ENCODE data around the gene NMRAL1.

Gene NMRAL1

DNA sequence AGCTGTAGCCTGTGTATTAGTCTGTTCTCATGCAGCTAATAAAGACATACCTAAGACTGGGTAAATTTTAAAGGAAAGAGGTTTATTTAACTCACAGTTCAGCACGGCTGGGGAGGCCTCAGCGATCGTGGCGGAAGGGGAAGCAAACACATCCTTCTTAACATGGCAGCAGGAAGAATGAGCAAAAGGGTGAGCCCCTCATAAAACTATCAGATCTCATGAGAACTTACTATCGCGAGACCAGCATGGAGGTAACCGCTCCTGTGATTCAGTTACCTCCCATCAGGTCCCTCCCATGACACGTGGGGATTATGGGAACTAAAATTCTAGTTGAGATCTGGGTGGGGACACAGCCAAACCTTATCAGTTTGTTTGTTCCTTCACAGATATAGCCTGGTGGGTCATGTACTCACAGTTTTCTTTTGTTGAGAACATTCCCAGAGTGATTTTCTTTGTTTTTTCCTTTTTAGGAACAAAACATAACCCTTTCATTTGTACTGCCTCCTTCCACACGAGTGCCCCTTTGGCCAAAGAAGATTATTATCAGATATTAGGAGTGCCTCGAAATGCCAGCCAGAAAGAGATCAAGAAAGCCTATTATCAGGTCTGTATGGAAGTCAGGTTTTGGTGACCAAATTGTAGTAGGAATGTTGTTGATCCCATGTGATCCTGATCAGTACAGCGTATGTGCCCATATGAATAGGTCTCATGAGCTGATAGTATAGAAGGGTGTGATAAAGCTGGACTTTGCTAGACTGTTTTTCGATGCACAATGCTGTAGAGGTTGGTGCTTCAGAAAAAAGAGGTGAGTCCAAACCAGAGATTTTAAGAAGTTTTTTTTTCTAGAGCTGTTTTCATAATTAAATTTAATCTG, 40.3 kb downstream of the NMRAL1 start:
- Histone ChIP-seq H3K9me3 (ENCODE audit: control insufficient read depth in 5 of 5, low read length in 5 of 5) (no peaks in the 10 kb centered on the region), H3K9ac (ENCODE audit: low read length in 5 of 5) (no peak overlapping the region), H3K27me3 (ENCODE audit: control insufficient read depth in 5 of 5, insufficient read depth in 4 of 5, low read length in 5 of 5) (no peaks in the 10 kb centered on the region), H3K36me3 (ENCODE audit: control insufficient read depth in 5 of 5, insufficient read depth in 5 of 5, low read length in 5 of 5) (peaks cover 11 to 47% (median 32%) of the 10 kb centered on the region in 5 donors), H3K27ac (ENCODE audit: low read depth, low read length) (no peak overlapping the region), H3K4me1 (ENCODE audit: control insufficient read depth in 5 of 5, insufficient read depth in 5 of 5, low read length in 5 of 5) (no peaks in the 10 kb centered on the region), H3K4me3 (ENCODE audit: low read depth in 1 of 5, low read length in 5 of 5) (no peak overlapping the region)

DNA sequence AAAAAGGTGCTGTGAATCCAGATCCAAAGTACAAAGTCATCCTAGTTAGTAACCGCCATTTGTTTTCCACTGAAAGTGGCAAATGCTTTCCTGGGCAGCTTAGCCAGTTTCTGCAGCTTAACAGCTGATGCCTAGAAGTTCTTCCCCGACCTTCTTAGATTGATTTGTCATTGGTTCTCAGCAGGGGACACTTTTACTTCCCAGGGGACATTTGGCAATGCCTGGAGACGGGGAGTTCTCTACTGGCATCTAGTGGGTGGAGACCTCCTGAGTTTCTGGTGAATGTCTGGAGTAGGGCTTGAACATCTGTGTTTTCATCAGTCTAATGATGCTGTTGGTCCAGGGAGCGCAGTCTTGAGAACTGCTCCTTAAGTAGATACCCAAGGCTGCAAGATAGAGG, 41.2 kb downstream of the NMRAL1 start:
- Histone ChIP-seq H3K9me3 (ENCODE audit: control insufficient read depth in 5 of 5, low read length in 5 of 5) (no peaks in the 10 kb centered on the region), H3K9ac (ENCODE audit: low read length in 5 of 5) (peak overlapping the region in 1 of 5 donors; percentile 8), H3K27me3 (ENCODE audit: control insufficient read depth in 5 of 5, insufficient read depth in 4 of 5, low read length in 5 of 5) (no peaks in the 10 kb centered on the region), H3K4me1 (ENCODE audit: control insufficient read depth in 5 of 5, insufficient read depth in 5 of 5, low read length in 5 of 5) (no peaks in the 10 kb centered on the region), H3K36me3 (ENCODE audit: control insufficient read depth in 5 of 5, insufficient read depth in 5 of 5, low read length in 5 of 5) (peaks cover 11 to 44% (median 31%) of the 10 kb centered on the region in 5 donors), H3K4me3 (ENCODE audit: low read depth in 1 of 5, low read length in 5 of 5) (no peak overlapping the region), H3K27ac (ENCODE audit: low read depth, low read length) (no peak overlapping the region)

DNA sequence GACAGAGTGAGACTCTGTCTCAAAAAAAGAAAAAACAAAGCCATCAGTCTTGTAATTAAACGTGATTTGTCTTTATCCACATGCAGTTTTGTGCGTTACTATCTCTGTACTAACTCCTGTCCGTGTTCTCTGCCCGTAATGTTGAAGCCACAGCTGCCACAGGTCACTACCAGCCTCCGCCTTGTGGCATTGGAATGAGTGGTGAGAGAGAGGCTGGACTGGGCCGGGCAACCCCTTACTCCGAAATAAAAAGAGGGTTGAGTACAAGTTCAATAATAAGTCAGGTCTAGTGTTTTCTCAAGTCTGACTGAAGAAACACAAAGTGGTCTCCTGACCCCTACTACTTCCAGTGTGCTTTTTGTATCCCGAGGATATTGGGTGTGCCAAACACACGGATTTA, 43.4 kb downstream of the NMRAL1 start:
- Histone ChIP-seq H3K36me3 (ENCODE audit: control insufficient read depth in 5 of 5, insufficient read depth in 5 of 5, low read length in 5 of 5) (peaks cover 11 to 27% (median 17%) of the 10 kb centered on the region in 5 donors), H3K4me3 (ENCODE audit: low read depth in 1 of 5, low read length in 5 of 5) (no peak overlapping the region), H3K9ac (ENCODE audit: low read length in 5 of 5) (no peak overlapping the region), H3K27me3 (ENCODE audit: control insufficient read depth in 5 of 5, insufficient read depth in 4 of 5, low read length in 5 of 5) (no peaks in the 10 kb centered on the region), H3K27ac (ENCODE audit: low read depth, low read length) (no peak overlapping the region), H3K9me3 (ENCODE audit: control insufficient read depth in 5 of 5, low read length in 5 of 5) (no peaks in the 10 kb centered on the region), H3K4me1 (ENCODE audit: control insufficient read depth in 5 of 5, insufficient read depth in 5 of 5, low read length in 5 of 5) (peaks cover 4 to 15% (median 12%) of the 10 kb centered on the region in 5 donors)

DNA sequence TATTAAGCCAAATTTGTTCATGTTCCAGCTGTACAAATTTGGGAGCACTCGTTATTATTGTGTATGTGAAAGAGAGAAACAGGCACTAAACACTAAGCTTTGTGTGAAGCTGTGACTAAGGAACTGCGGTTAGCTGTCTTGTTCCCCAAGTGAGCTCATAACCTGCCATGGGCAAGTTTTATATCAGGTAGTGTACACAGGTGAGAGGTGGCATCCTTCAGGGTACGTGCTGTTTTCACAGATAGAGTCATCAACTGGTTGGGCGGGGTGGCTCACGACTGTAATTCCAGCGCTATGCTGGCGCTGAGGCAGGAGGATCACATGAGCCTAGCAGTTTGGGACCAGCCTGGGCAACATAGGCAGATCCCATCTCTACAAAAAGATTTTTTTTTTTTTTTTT, 45.9 kb downstream of the NMRAL1 start:
- H3K27ac ChIP-seq (ENCODE audit: low read depth, low read length), result no peak overlapping the region
- H3K9ac ChIP-seq (ENCODE audit: low read length in 5 of 5), result no peak overlapping the region
- H3K36me3 ChIP-seq (ENCODE audit: control insufficient read depth in 5 of 5, insufficient read depth in 5 of 5, low read length in 5 of 5), result peaks cover under 1 to 8% (median 4%) of the 10 kb centered on the region in 5 donors
- peaks cover 0 to 3% (median 0%) of the 10 kb centered on the region in 5 donors for H3K27me3 ChIP-seq (ENCODE audit: control insufficient read depth in 5 of 5, insufficient read depth in 4 of 5, low read length in 5 of 5)
- H3K9me3 ChIP-seq (ENCODE audit: control insufficient read depth in 5 of 5, low read length in 5 of 5), result no peaks in the 10 kb centered on the region
- no peak overlapping the region for H3K4me3 ChIP-seq (ENCODE audit: low read depth in 1 of 5, low read length in 5 of 5)
- peaks cover 8 to 22% (median 19%) of the 10 kb centered on the region in 5 donors for H3K4me1 ChIP-seq (ENCODE audit: control insufficient read depth in 5 of 5, insufficient read depth in 5 of 5, low read length in 5 of 5)

DNA sequence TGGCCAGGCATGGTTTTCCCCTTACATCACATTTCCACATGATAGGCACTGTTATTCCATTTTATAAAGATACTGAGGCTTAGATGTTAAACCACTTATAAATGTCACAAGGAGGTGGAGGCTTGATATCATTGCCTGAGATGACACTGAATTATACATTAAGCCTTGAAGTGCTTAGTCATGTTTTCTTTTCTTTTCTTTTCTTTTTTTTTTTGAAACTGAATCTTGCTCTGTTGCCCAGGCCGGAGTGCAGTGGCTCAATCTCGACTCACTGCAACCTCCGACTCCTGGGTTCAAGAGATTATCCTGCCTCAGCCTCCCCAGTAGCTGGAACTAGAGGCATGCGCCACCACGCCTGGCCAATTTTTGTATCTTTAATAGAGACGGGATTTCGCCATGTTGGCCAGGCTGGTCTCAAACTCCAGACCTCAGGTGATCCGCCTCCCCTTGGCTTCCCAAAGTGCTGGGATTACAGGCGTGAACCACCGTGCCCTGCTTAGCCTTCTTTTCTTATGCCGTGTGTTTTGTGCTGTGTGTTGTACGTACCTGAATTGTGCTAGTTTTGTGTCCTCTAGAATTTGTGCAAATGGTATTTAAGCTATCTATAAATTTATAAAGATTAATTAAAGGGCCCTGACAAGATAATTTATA, 47.6 kb downstream of the NMRAL1 start:
- peaks cover 0 to 7% (median 2%) of the 10 kb centered on the region in 5 donors for H3K36me3 ChIP-seq (ENCODE audit: control insufficient read depth in 5 of 5, insufficient read depth in 5 of 5, low read length in 5 of 5)
- H3K27me3 ChIP-seq (ENCODE audit: control insufficient read depth in 5 of 5, insufficient read depth in 4 of 5, low read length in 5 of 5), result peaks cover 0 to 3% (median 0%) of the 10 kb centered on the region in 5 donors
- no peaks in the 10 kb centered on the region for H3K9me3 ChIP-seq (ENCODE audit: control insufficient read depth in 5 of 5, low read length in 5 of 5)
- H3K4me3 ChIP-seq (ENCODE audit: low read depth in 1 of 5, low read length in 5 of 5), result peak overlapping the region; percentile 85 to 99 (median 88)
- peak overlapping the region; percentile 92 for H3K27ac ChIP-seq (ENCODE audit: low read depth, low read length)
- peaks cover 8 to 22% (median 19%) of the 10 kb centered on the region in 5 donors for H3K4me1 ChIP-seq (ENCODE audit: control insufficient read depth in 5 of 5, insufficient read depth in 5 of 5, low read length in 5 of 5)
- peak overlapping the region; percentile 75 to 95 (median 87) for H3K9ac ChIP-seq (ENCODE audit: low read length in 5 of 5)

DNA sequence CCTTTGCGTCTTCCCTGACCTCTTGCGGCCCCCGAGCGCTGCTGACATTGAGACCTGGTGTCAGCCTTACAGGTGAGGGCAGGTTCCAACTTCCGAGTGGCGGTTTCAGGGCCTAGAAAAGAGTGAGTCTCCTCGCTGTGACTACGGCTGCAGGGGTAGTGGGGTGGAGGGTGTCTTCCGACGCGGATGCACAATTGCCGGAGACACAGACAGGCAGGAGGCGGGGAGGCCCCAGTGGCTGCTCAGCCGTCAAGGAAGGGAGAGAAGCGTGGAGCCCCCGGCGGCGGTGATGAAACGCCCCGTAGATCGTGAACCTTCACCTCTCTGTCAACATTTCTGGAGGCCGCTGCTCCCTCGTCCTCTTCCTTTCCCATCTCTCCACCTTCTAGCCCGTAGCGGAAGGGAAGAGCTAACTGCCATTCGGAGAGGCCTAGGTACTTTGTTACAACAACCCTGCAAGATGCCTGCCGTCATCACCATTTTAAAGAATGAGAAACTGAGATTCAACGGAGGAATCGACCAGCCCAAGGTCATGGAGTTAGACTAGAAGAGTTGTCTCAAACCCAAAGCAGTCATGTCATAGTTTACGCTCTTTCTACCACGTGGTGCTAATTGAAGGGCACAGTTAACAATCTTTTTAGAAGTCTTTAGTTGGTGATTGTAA, 48.3 kb downstream of the NMRAL1 start:
- Histone ChIP-seq H3K9ac (ENCODE audit: low read length in 5 of 5) (peak overlapping the region; percentile 75 to 95 (median 87)), H3K9me3 (ENCODE audit: control insufficient read depth in 5 of 5, low read length in 5 of 5) (no peaks in the 10 kb centered on the region), H3K4me3 (ENCODE audit: low read depth in 1 of 5, low read length in 5 of 5) (peak overlapping the region; percentile 85 to 99 (median 88)), H3K27me3 (ENCODE audit: control insufficient read depth in 5 of 5, insufficient read depth in 4 of 5, low read length in 5 of 5) (peaks cover 0 to 3% (median 0%) of the 10 kb centered on the region in 5 donors), H3K36me3 (ENCODE audit: control insufficient read depth in 5 of 5, insufficient read depth in 5 of 5, low read length in 5 of 5) (peaks cover 0 to 4% (median under 1%) of the 10 kb centered on the region in 5 donors), H3K4me1 (ENCODE audit: control insufficient read depth in 5 of 5, insufficient read depth in 5 of 5, low read length in 5 of 5) (peaks cover 8 to 22% (median 19%) of the 10 kb centered on the region in 5 donors), H3K27ac (ENCODE audit: low read depth, low read length) (peak overlapping the region; percentile 92)

DNA sequence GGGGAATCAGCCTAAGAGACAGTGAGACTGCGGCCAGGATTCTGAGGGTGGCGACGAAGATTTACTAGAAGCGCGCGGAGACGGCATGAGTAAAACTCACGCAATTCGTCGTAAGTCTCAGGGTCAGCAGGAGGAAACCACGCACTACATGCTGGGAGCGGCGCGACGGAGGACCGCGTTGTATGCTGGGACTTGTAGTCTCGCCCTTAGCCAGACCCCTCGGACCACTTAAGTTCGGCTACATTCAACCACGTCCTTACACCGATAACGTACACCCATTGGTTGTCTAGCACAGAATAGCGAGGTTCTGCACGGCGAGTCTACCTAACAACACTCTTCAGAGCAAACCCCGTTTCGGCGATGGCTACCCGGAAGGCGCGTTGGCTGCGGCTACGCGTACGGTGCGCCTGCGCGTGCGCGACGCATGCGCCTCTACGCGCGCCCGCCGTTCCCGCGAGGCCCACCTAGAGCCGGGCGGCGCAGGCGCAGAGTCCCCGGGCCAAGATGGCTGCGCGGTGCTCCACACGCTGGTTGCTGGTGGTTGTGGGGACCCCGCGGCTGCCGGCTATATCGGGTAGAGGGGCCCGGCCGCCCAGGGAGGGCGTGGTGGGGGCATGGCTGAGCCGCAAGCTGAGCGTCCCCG, 48.9 kb downstream of the NMRAL1 start, which contains the start of gene DNAJA3:
Gene DNAJA3, plus strand, starts transcription at position 491 of the 643 bp plus-strand sequence. Its CDS starts 14 bp downstream, at position 505.
- Histone ChIP-seq H3K27me3 (ENCODE audit: control insufficient read depth in 5 of 5, insufficient read depth in 4 of 5, low read length in 5 of 5) (peaks cover 0 to 3% (median 0%) of the 10 kb centered on the region in 5 donors), H3K9ac (ENCODE audit: low read length in 5 of 5) (peak within 1 kb of the TSS; percentile 75 to 95 (median 87)), H3K36me3 (ENCODE audit: control insufficient read depth in 5 of 5, insufficient read depth in 5 of 5, low read length in 5 of 5) (no peaks in the 10 kb centered on the region), H3K27ac (ENCODE audit: low read depth, low read length) (peak within 1 kb of the TSS; percentile 92), H3K4me1 (ENCODE audit: control insufficient read depth in 5 of 5, insufficient read depth in 5 of 5, low read length in 5 of 5) (peaks cover 8 to 22% (median 19%) of the 10 kb centered on the region in 5 donors), H3K9me3 (ENCODE audit: control insufficient read depth in 5 of 5, low read length in 5 of 5) (no peaks in the 10 kb centered on the region), H3K4me3 (ENCODE audit: low read depth in 1 of 5, low read length in 5 of 5) (peak within 1 kb of the TSS; percentile 85 to 99 (median 98))

DNA sequence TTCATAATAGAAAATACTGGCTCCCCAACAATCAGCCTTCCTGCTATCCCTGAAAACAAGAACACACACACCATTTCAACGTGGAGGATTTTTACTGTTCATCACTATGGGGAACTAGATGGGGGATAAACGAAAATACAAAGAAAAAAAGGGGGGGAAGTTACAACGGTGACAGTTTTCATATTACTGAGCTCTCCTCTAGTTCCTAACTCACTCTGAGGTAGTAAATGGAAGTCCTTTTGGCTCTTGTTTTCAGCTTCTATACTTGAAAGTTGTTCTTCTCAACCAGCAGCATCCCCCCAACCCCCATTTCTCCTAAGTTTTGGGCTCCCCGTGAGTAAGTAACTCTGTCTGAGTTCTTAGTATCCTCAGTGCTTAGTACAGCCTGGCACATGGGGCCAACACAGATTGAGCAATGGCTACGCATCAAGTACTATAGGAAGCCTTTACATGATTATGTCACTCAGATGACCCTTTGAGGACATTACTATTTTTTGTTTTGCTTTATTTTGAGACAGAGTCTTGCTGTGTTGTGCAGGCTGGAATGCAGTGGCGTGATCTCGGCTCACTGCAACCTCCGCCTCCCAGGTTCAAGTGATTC, 53.8 kb downstream of the NMRAL1 start:
- H3K9me3 ChIP-seq (ENCODE audit: control insufficient read depth in 5 of 5, low read length in 5 of 5), result no peaks in the 10 kb centered on the region
- H3K9ac ChIP-seq (ENCODE audit: low read length in 5 of 5), result no peak overlapping the region
- H3K27me3 ChIP-seq (ENCODE audit: control insufficient read depth in 5 of 5, insufficient read depth in 4 of 5, low read length in 5 of 5), result peaks cover 0 to 3% (median 0%) of the 10 kb centered on the region in 5 donors
- peaks cover 4 to 24% (median 16%) of the 10 kb centered on the region in 5 donors for H3K4me1 ChIP-seq (ENCODE audit: control insufficient read depth in 5 of 5, insufficient read depth in 5 of 5, low read length in 5 of 5)
- no peak overlapping the region for H3K4me3 ChIP-seq (ENCODE audit: low read depth in 1 of 5, low read length in 5 of 5)
- H3K36me3 ChIP-seq (ENCODE audit: control insufficient read depth in 5 of 5, insufficient read depth in 5 of 5, low read length in 5 of 5), result no peaks in the 10 kb centered on the region
- H3K27ac ChIP-seq (ENCODE audit: low read depth, low read length), result no peak overlapping the region

DNA sequence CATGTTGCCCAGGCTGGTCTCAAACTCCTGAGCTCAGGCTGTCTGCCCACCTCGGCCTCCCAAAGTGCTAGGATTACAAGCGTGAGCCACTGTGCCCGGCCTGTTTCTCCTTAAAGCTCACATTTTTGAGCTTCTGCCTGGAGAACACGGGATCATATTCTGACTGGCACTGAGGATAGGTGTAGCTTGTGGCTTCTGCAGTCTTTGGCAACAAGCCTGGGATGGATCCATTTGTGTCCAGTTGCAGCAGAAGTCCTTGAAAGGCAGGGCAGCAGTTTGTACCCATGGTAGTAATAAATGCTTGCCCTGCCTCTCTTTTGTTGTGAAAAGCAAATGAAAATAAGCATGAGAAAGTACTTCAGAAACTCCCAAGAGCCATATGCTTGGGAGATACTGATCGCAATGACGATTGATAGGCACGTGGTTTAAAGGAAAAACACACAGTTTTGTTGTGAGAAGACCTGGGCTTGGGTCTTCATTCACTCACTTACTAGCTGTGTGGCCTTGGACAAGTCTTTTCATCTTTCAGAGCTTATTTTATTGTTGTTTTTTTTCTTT, 54.9 kb downstream of the NMRAL1 start:
- H3K27me3 ChIP-seq (ENCODE audit: control insufficient read depth in 5 of 5, insufficient read depth in 4 of 5, low read length in 5 of 5), result no peaks in the 10 kb centered on the region
- H3K4me3 ChIP-seq (ENCODE audit: low read depth in 1 of 5, low read length in 5 of 5), result no peak overlapping the region
- no peaks in the 10 kb centered on the region for H3K36me3 ChIP-seq (ENCODE audit: control insufficient read depth in 5 of 5, insufficient read depth in 5 of 5, low read length in 5 of 5)
- H3K4me1 ChIP-seq (ENCODE audit: control insufficient read depth in 5 of 5, insufficient read depth in 5 of 5, low read length in 5 of 5), result peaks cover 4 to 30% (median 21%) of the 10 kb centered on the region in 5 donors
- H3K27ac ChIP-seq (ENCODE audit: low read depth, low read length), result no peak overlapping the region
- H3K9ac ChIP-seq (ENCODE audit: low read length in 5 of 5), result no peak overlapping the region
- H3K9me3 ChIP-seq (ENCODE audit: control insufficient read depth in 5 of 5, low read length in 5 of 5), result no peaks in the 10 kb centered on the region
